Stimulated activated CD4-positive, alpha-beta T cell treated with anti-CD3 and anti-CD28 coated beads, TNF-alpha, amount 100 ng/mL, for 1 hour (primary cell): ENCODE measurements around the gene TAF1L.

Experiments
- DNase-seq, 3 donors: peaks; one replicate each; pipeline ENCODE4 v3.0.0-alpha.2; 2020; ENCODE audit warnings: low read depth in 3 of 3, low spot score in 1 of 3

TAF1L gene

DNA sequence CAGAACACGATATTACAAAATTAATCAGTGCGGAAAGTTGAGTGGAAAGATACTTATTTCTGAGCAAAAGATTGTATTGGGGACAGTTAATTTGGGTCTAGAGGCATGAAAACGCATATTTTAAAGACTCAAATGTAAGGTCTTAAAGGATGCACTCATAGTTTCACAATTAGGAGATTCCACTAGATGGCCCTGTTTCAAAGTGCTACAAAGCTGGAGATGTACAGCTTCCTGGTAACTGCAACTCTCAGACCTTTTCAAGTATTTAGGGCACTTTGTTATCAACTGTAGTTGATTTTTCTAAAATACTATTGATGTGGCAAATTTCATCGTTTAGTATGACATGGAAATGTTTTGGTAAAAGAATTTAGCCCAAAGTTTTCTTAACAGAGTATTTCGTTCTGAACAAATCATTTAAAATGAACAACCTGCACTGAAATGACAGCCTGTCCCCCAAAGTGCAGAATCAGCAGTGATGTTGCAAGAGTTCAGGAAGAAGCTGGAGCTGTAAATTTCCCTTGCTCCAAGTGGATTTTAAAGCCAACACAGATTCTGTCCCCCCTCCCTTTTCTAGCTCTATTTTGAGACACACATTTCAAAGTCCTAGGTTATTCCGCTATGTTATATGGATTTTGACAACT is 46.3 kb downstream of the TAF1L start:
- DNase-seq: no peak

DNA sequence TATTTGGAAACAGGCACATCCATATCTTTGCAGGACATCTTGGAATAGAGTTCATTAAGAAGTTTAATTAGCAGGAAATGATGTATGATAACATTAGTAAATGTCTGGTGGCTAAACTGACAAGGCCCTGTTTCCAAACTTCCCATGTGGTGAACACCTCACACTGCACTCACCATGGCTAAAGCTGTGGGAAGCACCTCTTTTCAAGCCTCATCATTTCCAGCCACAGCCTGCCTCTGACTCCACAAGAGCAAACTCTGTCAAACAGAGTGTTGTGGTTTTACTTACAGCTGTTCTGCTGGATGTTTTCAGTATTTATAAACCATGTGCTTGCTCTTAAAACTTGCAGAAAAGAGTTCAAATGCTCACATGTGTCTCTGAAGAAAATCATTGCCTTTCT is 47.6 kb downstream of the TAF1L start:
- DNase-seq: no peak

DNA sequence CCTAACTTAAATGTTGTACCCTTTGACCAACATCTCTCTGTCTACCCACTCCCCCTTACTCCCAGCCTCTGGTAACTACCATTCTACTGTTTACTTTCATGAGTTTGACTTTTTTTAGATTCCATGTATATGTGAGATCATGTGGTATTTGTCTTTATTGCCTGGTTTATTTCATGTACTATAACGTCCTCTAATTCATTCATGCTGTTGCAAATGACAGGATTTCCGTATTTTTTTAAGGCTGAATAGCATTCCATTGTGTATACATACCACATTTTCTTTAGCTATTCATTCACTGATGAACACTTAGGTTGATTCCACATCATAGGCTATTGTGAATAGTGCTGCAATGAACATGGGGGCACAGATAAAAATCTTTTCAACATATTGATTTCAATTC is 50.7 kb downstream of the TAF1L start:
- no peak for DNase-seq

DNA sequence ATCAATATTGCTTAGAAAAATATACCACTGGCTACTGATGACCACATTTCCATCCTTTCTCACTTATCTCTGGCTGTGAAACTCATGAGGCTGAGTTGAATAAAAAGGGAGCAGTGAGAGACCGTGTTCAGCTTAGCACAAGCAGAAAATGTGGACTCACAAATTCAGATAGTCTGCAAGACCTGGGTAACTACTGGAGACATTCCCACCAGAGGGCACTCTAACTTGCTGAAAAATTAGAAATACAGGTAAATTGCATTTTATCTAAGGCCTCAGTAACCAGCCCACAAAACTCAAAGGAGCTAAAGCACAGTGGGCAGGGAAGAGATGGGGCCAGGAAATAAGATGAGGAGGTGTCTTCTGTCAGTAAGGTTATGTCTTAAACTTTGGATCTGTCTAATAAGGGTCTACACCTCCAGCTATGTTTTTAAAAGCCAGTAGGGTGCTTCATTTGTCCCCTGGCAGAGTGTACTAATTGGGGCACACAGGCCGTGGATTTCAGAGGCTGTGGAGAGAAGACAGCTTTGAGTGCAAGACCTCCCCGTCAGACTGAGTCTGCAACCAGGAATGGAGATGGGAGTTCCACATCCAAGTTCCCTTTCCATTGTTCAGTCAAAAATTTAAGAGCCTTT is 53.8 kb downstream of the TAF1L start:
- DNase-seq: no peak

DNA sequence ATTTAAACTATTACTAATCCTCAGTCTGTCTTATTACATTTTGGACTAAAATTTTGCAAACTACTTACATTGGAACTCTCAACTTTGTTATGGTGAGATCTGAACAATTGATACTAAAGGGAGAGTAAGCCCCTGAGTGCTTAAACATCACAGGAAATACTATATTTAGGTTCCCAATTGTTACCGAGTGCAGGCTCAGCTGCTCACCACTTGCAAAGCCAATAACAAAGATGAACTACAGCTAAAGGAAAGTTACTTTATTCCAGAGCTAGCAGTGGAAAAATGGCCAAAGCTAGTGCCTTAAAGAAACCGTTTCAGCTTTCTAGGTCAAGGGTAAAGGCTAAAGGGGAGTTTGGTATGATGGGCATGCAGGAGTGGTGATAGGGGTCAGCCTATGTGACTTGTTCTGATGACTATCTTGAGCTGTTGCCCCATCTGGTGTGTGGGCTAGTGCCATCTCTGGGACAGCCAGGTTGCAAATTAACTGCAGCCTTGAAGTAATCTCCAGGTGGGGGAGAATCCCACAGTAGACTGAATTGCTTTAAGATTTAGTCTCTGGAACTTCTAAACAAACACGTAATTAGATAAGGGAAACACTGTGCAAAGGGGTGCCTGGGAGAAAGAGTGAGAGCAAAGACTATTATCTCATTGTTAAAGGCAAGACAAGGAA is 54.7 kb downstream of the TAF1L start:
- no peak for DNase-seq

DNA sequence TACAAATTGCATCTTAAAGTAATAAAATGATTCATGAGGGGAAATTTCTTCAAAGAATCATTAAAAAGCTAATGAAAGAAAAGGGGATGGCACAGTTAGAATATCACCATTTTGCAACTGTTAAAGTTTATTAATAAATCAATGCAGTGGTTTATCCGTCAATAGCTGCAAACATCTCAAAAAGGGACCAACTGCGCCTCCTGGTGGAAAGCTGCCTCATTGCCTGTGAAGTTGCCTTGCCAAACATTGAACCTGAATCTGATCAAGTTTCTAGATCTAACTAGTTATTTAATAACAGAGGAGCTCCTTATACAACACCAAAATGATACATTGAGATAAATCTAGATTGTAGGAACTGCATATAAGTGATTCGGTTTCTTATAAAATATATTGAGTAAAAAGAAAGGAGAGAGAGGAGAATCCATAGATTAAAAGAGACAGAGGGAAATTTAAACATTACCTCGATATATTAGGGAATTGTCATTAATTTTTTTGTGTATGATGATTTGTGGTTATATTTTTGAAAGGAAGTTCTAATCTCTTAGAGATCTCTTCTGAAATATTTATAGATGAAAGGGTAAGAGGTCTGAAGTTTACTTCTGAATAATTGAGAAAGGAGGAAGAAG is 55.6 kb downstream of the TAF1L start:
- peak; percentile 40 to 77 (median 58) for DNase-seq
